ENCODE results near the gene CLEC20A. TPM values are rescaled to one million over a fixed set of nuclear protein-coding genes. Genes with fewer than 3 reads are reported as not detected.

Gene CLEC20A
- total RNA-seq, 4 donors from 2014 or later, result not detected

- peak overlapping the region in 1 of 2 donors; percentile 40 for H3K4me3 ChIP-seq
- no peaks in the 10 kb centered on the region for H3K9me3 ChIP-seq
- H3K27ac ChIP-seq, result no peak overlapping the region
- no peaks in the 10 kb centered on the region for H3K36me3 ChIP-seq
- peaks cover 23% of the 10 kb centered on the region for H3K27me3 ChIP-seq
- WGBS, 2 donors (ENCODE audit: low coverage in 1 of 2), result 78 to 100% methylated on average over 1 to 13 of the region's 54 CpGs
- TF ChIP-seq POLR2AphosphoS5 (IDR thresholded peaks at IDR 0.05) (no peak), POLR2A (IDR thresholded peaks at IDR 0.05) (no peak), CTCF (IDR thresholded peaks at IDR 0.05) (no peak), EP300 (IDR thresholded peaks at IDR 0.05) (no peak)
- peak; percentile 7 for ATAC-seq
- peaks cover 0 to 12% (median 0%) of the 10 kb centered on the region in 3 donors for H3K4me1 ChIP-seq
Observed at GRCh38 chr1:178486100-178487069, 10.4 kb downstream of the CLEC20A start.

GRCh38 chr1:178485541-178485981, 11.2 kb downstream of the CLEC20A start:
- Histone ChIP-seq H3K27ac (no peak overlapping the region), H3K27me3 (peaks cover 23% of the 10 kb centered on the region), H3K9me3 (no peaks in the 10 kb centered on the region), H3K4me3 (no peak overlapping the region), H3K4me1 (peaks cover 0 to 12% (median 0%) of the 10 kb centered on the region in 3 donors), H3K36me3 (no peaks in the 10 kb centered on the region)
- WGBS, 2 donors (ENCODE audit: low coverage in 1 of 2), result 33 to 42% methylated on average over 3 of the region's 3 CpGs
- no peak for TF ChIP-seq POLR2AphosphoS5 (IDR thresholded peaks at IDR 0.05)
- no peak for TF ChIP-seq POLR2A (IDR thresholded peaks at IDR 0.05)
- no peak for TF ChIP-seq CTCF (IDR thresholded peaks at IDR 0.05)
- TF ChIP-seq EP300 (IDR thresholded peaks at IDR 0.05), result no peak
- ATAC-seq, result no peak

- no peak for ATAC-seq
- Histone ChIP-seq H3K27ac (no peak overlapping the region), H3K4me3 (no peak overlapping the region), H3K9me3 (no peaks in the 10 kb centered on the region), H3K27me3 (peaks cover 23% of the 10 kb centered on the region), H3K36me3 (no peaks in the 10 kb centered on the region), H3K4me1 (peaks cover 0 to 12% (median 0%) of the 10 kb centered on the region in 3 donors)
- TF ChIP-seq POLR2A (IDR thresholded peaks at IDR 0.05) (no peak), CTCF (IDR thresholded peaks at IDR 0.05) (no peak), POLR2AphosphoS5 (IDR thresholded peaks at IDR 0.05) (no peak), EP300 (IDR thresholded peaks at IDR 0.05) (no peak)
- 59 to 71% methylated on average over 3 of the region's 3 CpGs for WGBS, 2 donors (ENCODE audit: low coverage in 1 of 2)
Observed at GRCh38 chr1:178484698-178485225, 12.0 kb downstream of the CLEC20A start.

GRCh38 chr1:178483251-178483957, 13.4 kb downstream of the CLEC20A start:
- WGBS, 2 donors (ENCODE audit: low coverage in 1 of 2), result 88 to 91% methylated on average over 4 to 5 of the region's 5 CpGs
- no peak overlapping the region for H3K4me3 ChIP-seq
- H3K36me3 ChIP-seq, result no peaks in the 10 kb centered on the region
- no peaks in the 10 kb centered on the region for H3K9me3 ChIP-seq
- H3K4me1 ChIP-seq, result peaks cover 0 to 12% (median 0%) of the 10 kb centered on the region in 3 donors
- H3K27ac ChIP-seq, result no peak overlapping the region
- no peak for ATAC-seq
- H3K27me3 ChIP-seq, result peaks cover 23% of the 10 kb centered on the region
- no peak for TF ChIP-seq EP300 (IDR thresholded peaks at IDR 0.05)
- no peak for TF ChIP-seq POLR2A (IDR thresholded peaks at IDR 0.05)
- TF ChIP-seq POLR2AphosphoS5 (IDR thresholded peaks at IDR 0.05), result no peak
- no peak for TF ChIP-seq CTCF (IDR thresholded peaks at IDR 0.05)
